K562 (cell line): ENCODE measurements around the gene GFOD1. TPM values are rescaled to one million over a fixed set of nuclear protein-coding genes. Genes with fewer than 3 reads are reported as not detected.

Source experiments
- BCL6 ChIP-seq: fragments of 250-450 bp; sonication (Bioruptor Pico); IDR thresholded peaks from 2 replicates; pipeline ENCODE4 v1.4.0; 2020
- BMI1 ChIP-seq: fragments of 150-350 bp; IDR thresholded peaks from 2 replicates; pipeline ENCODE4 v1.6.1; 2014; ENCODE audit warnings: low read length
- C11orf30 ChIP-seq: fragments of 450-650 bp; IDR thresholded peaks from 2 replicates; pipeline ENCODE4 v1.6.1; 2016; ENCODE audit warnings: low read depth, mild to moderate bottlenecking
- CREB1 ChIP-seq, 2 experiments: sonication (generic) in 1 of 2; formaldehyde crosslinking in 1 of 2; IDR thresholded peaks; 2 replicates each; pipeline versions ENCODE4 v1.6.1 to v1.8.0; 2012 to 2022; ENCODE audit warnings: inconsistent platforms in 1 of 2, mild to moderate bottlenecking in 1 of 2, missing genetic modification reagents in 1 of 2, moderate library complexity in 1 of 2
- CXXC5 ChIP-seq: fragments of 250-450 bp; sonication (Bioruptor Pico); IDR thresholded peaks from 2 replicates; pipeline ENCODE4 v1.8.0; 2022; ENCODE audit warnings: inconsistent platforms, mild to moderate bottlenecking, moderate library complexity
- HMGN3 ChIP-seq: IDR thresholded peaks from 2 replicates; pipeline ENCODE4 v1.6.1; 2011; ENCODE audit warnings: borderline replicate concordance, low read depth, mild to moderate bottlenecking, mixed read lengths, low read length; ENCODE audit not compliant: insufficient read length; ENCODE audit errors: extremely low read depth
- MBD2 ChIP-seq: sonication (generic); IDR thresholded peaks from 2 replicates; pipeline ENCODE4 v1.6.1; 2016; ENCODE audit warnings: low read depth, borderline replicate concordance
- MTA2 ChIP-seq: fragments of 450-650 bp; IDR thresholded peaks from 2 replicates; pipeline ENCODE4 v1.6.1; 2016; ENCODE audit warnings: low read depth
- RBFOX2 ChIP-seq: fragments of 200-400 bp; formaldehyde crosslinking; IDR thresholded peaks from 2 replicates; pipeline ENCODE4 v1.6.1; 2017; ENCODE audit warnings: low read depth, mild to moderate bottlenecking, low read length, moderate library complexity
- RERE ChIP-seq: sonication (generic); formaldehyde crosslinking; IDR thresholded peaks from 2 replicates; pipeline ENCODE4 v1.8.0; 2023; ENCODE audit warnings: missing genetic modification reagents, mild to moderate bottlenecking, borderline replicate concordance
- SNRNP70 ChIP-seq: fragments of 200-400 bp; formaldehyde crosslinking; optimal IDR thresholded peaks from 2 replicates; pipeline ENCODE3; 2017; ENCODE audit warnings: low read depth, low read length
- STAG1 ChIP-seq: sonication (generic); formaldehyde crosslinking; IDR thresholded peaks from 2 replicates; pipeline ENCODE4 v1.5.0; 2020; ENCODE audit warnings: missing genetic modification reagents, borderline replicate concordance
- STAT5A ChIP-seq: IDR thresholded peaks from 2 replicates; pipeline ENCODE4 v1.6.1; 2012; ENCODE audit warnings: low read length, inconsistent platforms, borderline replicate concordance
- TEAD2 ChIP-seq: fragments of 450-650 bp; IDR thresholded peaks from 2 replicates; pipeline ENCODE4 v1.6.1; 2016; ENCODE audit warnings: missing genetic modification characterization, control low read depth, missing compliant biosample characterization
- ZNF124 ChIP-seq: sonication (generic); formaldehyde crosslinking; IDR thresholded peaks from 2 replicates; pipeline ENCODE4 v1.8.1; 2022; ENCODE audit warnings: missing genetic modification reagents
- ZNF24 ChIP-seq: fragments of 450-650 bp; IDR thresholded peaks from 2 replicates; pipeline ENCODE4 v1.6.1; 2016
- ZNF436 ChIP-seq: fragments of 250-450, 450-650 bp; sonication (Bioruptor Pico); formaldehyde crosslinking; IDR thresholded peaks from 2 replicates; pipeline ENCODE4 v1.7.0; 2020; ENCODE audit warnings: mild to moderate bottlenecking
- ZNF830 ChIP-seq: fragments of 250-450 bp; sonication (Bioruptor Pico); IDR thresholded peaks from 2 replicates; pipeline ENCODE4 v1.5.0; 2021; ENCODE audit warnings: mild to moderate bottlenecking
- polyA plus RNA-seq, 8 experiments: library from polyadenylated mRNA; depleted of rRNA in 4 of 8; stranded (reverse) in 5 of 8; unstranded in 3 of 8; fragments of >200 nt; fragmentation: Nextera tagmentation in 2 of 8; fragmentation: Illumina TruSeq in 1 of 8; extraction: Ambion mirVana in 2 of 8; extraction: Trizol in 1 of 8; gene quantifications; 2 replicates each; pipeline versions ENCODE4 v1.2.1 to v1.2.3, GENCODE V29; 2011 to 2014; ENCODE audit warnings: inconsistent platforms in 1 of 8, missing spikeins in 1 of 8
- total RNA-seq, 7 experiments: library from RNA; depleted of rRNA in 6 of 7; stranded (reverse); fragments of >200 nt in 6 of 7; fragmentation: Illumina TruSeq in 2 of 7; extraction: Trizol in 2 of 7; gene quantifications; 2 replicates each; pipeline versions ENCODE4 v1.2.1 to v1.2.3, GENCODE V29; 2011 to 2021; ENCODE audit warnings: low replicate concordance in 1 of 7
- TF ChIP-seq, protein P1 (sequence below): fragments of 450-650 bp; formaldehyde crosslinking; IDR thresholded peaks from 2 replicates; pipeline ENCODE4 v1.4.0; 2020; ENCODE audit warnings: mild to moderate bottlenecking, mixed read lengths
- TF ChIP-seq, protein P2 (sequence below): fragments of 450-650 bp; IDR thresholded peaks from 2 replicates; pipeline ENCODE4 v1.6.1; 2017; ENCODE audit warnings: mild to moderate bottlenecking, moderate library complexity

The GFOD1 gene
- total and polyA plus RNA-seq, 9 of the 15 experiments (the other 6 are each of a cell fraction or from before 2014, with no cell fraction given): 3.8 to 12.0 (median 8.2) TPM

GRCh38 chr6:13487122-13488014 lies at the start of gene GFOD1 (continued):
- TF ChIP-seq, protein P1, sequence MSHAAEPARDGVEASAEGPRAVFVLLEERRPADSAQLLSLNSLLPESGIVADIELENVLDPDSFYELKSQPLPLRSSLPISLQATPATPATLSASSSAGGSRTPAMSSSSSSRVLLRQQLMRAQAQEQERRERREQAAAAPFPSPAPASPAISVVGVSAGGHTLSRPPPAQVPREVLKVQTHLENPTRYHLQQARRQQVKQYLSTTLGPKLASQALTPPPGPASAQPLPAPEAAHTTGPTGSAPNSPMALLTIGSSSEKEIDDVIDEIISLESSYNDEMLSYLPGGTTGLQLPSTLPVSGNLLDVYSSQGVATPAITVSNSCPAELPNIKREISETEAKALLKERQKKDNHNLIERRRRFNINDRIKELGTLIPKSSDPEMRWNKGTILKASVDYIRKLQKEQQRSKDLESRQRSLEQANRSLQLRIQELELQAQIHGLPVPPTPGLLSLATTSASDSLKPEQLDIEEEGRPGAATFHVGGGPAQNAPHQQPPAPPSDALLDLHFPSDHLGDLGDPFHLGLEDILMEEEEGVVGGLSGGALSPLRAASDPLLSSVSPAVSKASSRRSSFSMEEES (CRISPR knock-in tag): no peak
- TF ChIP-seq BMI1 (no peak), ZNF124 (CRISPR knock-in tag) (no peak), ZNF830 (CRISPR knock-in tag) (no peak), MBD2 (peak; percentile 18; the same call in 1 of the 2 replicates), ZNF436 (CRISPR knock-in tag) (no peak), RBFOX2 (peak; percentile 84), HMGN3 (peak; percentile 51), STAG1 (CRISPR knock-in tag) (no peak), RERE (CRISPR knock-in tag) (no peak; the same call in 1 of the 2 replicates), SNRNP70 (no peak), MTA2 (no peak), CREB1 (IDR thresholded peaks at IDR 0.05) (no peak), CREB1 (CRISPR knock-in tag; IDR thresholded peaks at IDR 0.05) (no peak), BCL6 (CRISPR knock-in tag) (no peak), CXXC5 (peak; percentile 62), TEAD2 (tag) (no peak), STAT5A (no peak), ZNF24 (peak; percentile 78), C11orf30 (no peak)
- TF ChIP-seq, protein P2, sequence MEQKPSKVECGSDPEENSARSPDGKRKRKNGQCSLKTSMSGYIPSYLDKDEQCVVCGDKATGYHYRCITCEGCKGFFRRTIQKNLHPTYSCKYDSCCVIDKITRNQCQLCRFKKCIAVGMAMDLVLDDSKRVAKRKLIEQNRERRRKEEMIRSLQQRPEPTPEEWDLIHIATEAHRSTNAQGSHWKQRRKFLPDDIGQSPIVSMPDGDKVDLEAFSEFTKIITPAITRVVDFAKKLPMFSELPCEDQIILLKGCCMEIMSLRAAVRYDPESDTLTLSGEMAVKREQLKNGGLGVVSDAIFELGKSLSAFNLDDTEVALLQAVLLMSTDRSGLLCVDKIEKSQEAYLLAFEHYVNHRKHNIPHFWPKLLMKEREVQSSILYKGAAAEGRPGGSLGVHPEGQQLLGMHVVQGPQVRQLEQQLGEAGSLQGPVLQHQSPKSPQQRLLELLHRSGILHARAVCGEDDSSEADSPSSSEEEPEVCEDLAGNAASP: no peak
